GM15510 (cell line): ENCODE results near the gene OLFML2B.

Source experiments
- POLR2A ChIP-seq: IDR thresholded peaks from 3 replicates; pipeline ENCODE4 v1.6.1; 2011; ENCODE audit warnings: borderline replicate concordance; ENCODE audit not compliant: insufficient read length; ENCODE audit errors: extremely low read depth

The OLFML2B gene

DNA sequence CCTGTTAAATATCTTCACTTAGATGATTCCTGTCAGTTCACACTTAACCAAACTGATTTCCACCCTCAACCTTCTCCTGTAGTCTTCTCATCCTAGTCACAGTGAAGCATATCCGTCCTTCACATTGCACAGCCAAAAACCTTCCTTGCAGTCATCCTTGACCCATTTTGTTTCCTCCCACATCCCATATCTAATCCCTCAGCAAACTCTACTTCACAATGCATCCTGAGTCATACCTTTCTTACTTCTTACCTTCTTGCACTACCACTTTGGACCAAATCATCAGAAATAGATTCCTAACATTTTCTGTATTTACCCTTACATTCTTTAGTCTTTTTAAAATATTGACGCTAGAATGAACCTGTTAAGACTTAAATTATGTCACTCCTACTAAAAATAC is 86.9 kb downstream of the OLFML2B start:
- no peak for TF ChIP-seq POLR2A

DNA sequence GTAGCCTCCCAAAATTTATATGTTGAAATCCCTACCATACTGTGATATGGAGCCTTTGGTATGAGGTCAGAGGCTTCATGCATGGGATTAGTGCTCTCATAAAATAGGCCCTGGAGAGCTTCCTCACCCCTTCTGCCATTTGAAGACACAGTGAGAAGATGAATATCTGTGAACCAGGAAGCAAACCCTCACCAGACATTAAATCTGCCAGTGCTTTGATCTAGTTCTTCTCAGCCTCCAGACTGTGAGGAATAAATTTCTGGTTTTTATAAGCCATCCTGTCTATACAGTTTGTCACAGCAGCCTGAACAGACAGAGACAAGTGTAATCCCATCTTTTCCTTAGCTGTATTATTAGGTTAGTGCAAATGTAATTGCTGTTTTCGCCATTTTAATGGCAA is 88.4 kb downstream of the OLFML2B start:
- no peak for TF ChIP-seq POLR2A

- TF ChIP-seq POLR2A = no peak
Observed at GRCh38 chr1:161933592-161934588, 89.8 kb downstream of the OLFML2B start.
